ENCODE results near the gene HIVEP2.

The HIVEP2 gene

DNA sequence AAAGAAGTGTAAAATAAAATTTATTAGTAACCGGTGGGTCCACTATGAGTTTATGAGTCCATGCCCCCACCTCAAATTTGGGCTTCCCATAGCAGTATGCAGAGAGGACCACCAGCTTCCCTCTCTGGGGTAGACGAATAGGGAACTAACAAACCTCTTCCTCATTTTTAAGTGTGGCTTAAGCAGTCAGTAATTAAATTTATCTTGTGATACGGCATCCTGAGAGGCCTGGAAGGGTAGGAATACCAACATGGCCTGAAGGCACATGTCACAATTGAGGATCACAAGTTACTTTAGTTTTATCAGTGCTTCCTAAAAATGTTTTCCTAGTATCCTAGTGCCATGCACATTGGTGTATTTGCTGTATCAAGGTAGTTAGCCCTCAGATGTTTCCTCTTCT, 239.9 kb downstream of the HIVEP2 start:
- Mint-ChIP-seq H3K4me1 (peaks cover 25 to 42% of the 10 kb centered on the region in 2 donors), H3K36me3 (peaks cover 0 to 2% of the 10 kb centered on the region in 2 donors), H3K27me3 (no peaks in the 10 kb centered on the region), H3K27ac (no peak overlapping the region), H3K4me3 (no peak overlapping the region), H3K9me3 (peaks cover 0 to 1% of the 10 kb centered on the region in 2 donors)
- ATAC-seq (replicated peaks) (no peak), DNase-seq (no peak)

GRCh38 chr6:142702501-142703460, 242.2 kb downstream of the HIVEP2 start:
- Mint-ChIP-seq H3K27me3 (no peaks in the 10 kb centered on the region), H3K27ac (peak overlapping the region; percentile 80), H3K4me1 (peaks cover 34 to 58% of the 10 kb centered on the region in 2 donors), H3K36me3 (peaks cover 0 to 2% of the 10 kb centered on the region in 2 donors), H3K4me3 (peak overlapping the region; percentile 52 to 62), H3K9me3 (peaks cover 0 to 1% of the 10 kb centered on the region in 2 donors)
- DNase-seq, result peak; percentile 24
- ATAC-seq (replicated peaks), result peak; percentile 83 to 87

Measured in stimulated activated naive B cell treated with anti-CD40 and anti-IgM and Interleukin-4, amounts not matched to agents 10 μg/mL and 1 μg/mL and 100 μg/mL, for 72 hours (primary cell).